ENCODE measurements around the gene SUN5.

SUN5 gene

GRCh38 chr20:32991383-32991782 is 12.8 kb downstream of the SUN5 start:
- DNase-seq, result no peak

- no peak for DNase-seq
These were observed 13.8 kb downstream of the SUN5 start for GRCh38 chr20:32990426-32990825.

GRCh38 chr20:32989507-32990283 is 14.5 kb downstream of the SUN5 start:
- DNase-seq, result no peak

- DNase-seq, result no peak
These were observed 16.2 kb downstream of the SUN5 start for GRCh38 chr20:32988008-32988407.

- DNase-seq, result no peak
These were observed 17.0 kb downstream of the SUN5 start for GRCh38 chr20:32987044-32987825.

- DNase-seq, result no peak
These were observed 17.8 kb downstream of the SUN5 start for GRCh38 chr20:32986331-32986966.

- no peak for DNase-seq
These were observed 18.6 kb downstream of the SUN5 start for GRCh38 chr20:32985596-32985995.

- no peak for DNase-seq
These were observed 19.4 kb downstream of the SUN5 start for GRCh38 chr20:32984631-32985354.

- no peak for DNase-seq
These were observed 20.0 kb downstream of the SUN5 start for GRCh38 chr20:32984196-32984595.

- no peak for DNase-seq
These were observed 20.6 kb downstream of the SUN5 start for GRCh38 chr20:32983459-32984112.

GRCh38 chr20:32982617-32983458 is 21.4 kb downstream of the SUN5 start:
- no peak for DNase-seq

- no peak for DNase-seq
These were observed 23.2 kb downstream of the SUN5 start for GRCh38 chr20:32980990-32981389.

GRCh38 chr20:32980131-32980941 is 23.9 kb downstream of the SUN5 start:
- no peak for DNase-seq

- no peak for DNase-seq
These were observed 24.8 kb downstream of the SUN5 start for GRCh38 chr20:32979201-32979998.

GRCh38 chr20:32978009-32978335 is 26.3 kb downstream of the SUN5 start:
- DNase-seq, result no peak

- DNase-seq, result no peak
These were observed 26.8 kb downstream of the SUN5 start for GRCh38 chr20:32977281-32978008.

GRCh38 chr20:32976746-32977145 is 27.5 kb downstream of the SUN5 start:
- no peak for DNase-seq

- DNase-seq, result no peak
These were observed 28.2 kb downstream of the SUN5 start for GRCh38 chr20:32975698-32976674.

Data from activated T-cell treated with anti-CD3 and anti-CD28 coated beads for 4 hours (primary cell).